SK-N-SH treated with all-trans-retinoic acid at 6 μM for 48 hours (cell line): ENCODE data around the gene YPEL2.

Experiments
- ARNTL ChIP-seq: fragments of 450-650 bp; formaldehyde crosslinking; IDR thresholded peaks from 2 replicates; pipeline ENCODE4 v1.5.0; 2020; ENCODE audit warnings: low read depth, mild to moderate bottlenecking, moderate library complexity, borderline replicate concordance
- CREB5 ChIP-seq: fragments of 250-450 bp; sonication (Bioruptor Pico); IDR thresholded peaks from 2 replicates; pipeline ENCODE4 v1.5.1; 2020; ENCODE audit warnings: low read depth, mild to moderate bottlenecking, moderate library complexity
- CSDC2 ChIP-seq: fragments of 250-450 bp; sonication (Bioruptor Pico); IDR thresholded peaks from 2 replicates; pipeline ENCODE4 v1.5.0; 2020; ENCODE audit warnings: mild to moderate bottlenecking, moderate library complexity
- PPARA ChIP-seq: fragments of 250-450 bp; sonication (Bioruptor Pico); IDR thresholded peaks from 2 replicates; pipeline ENCODE4 v1.5.0; 2020; ENCODE audit warnings: mild to moderate bottlenecking, borderline replicate concordance
- SNAI2 ChIP-seq: fragments of 250-450 bp; sonication (Bioruptor Pico); IDR thresholded peaks from 2 replicates; pipeline ENCODE4 v1.5.0; 2020; ENCODE audit warnings: mild to moderate bottlenecking, moderate library complexity
- TCF4 ChIP-seq: fragments of 250-450 bp; sonication (Bioruptor Pico); IDR thresholded peaks from 2 replicates; pipeline ENCODE4 v1.8.0; 2021; ENCODE audit warnings: mild to moderate bottlenecking, moderate library complexity, borderline replicate concordance
- TOX ChIP-seq: fragments of 250-450 bp; sonication (Bioruptor Pico); IDR thresholded peaks from 2 replicates; pipeline ENCODE4 v1.8.0; 2021; ENCODE audit warnings: mild to moderate bottlenecking, moderate library complexity, borderline replicate concordance
- ZFP3 ChIP-seq: fragments of 250-450 bp; sonication (Bioruptor Pico); IDR thresholded peaks from 2 replicates; pipeline ENCODE4 v1.5.0; 2020; ENCODE audit warnings: mild to moderate bottlenecking, moderate library complexity
- ZNF565 ChIP-seq: fragments of 450-650 bp; formaldehyde crosslinking; conservative IDR thresholded peaks from 2 replicates; pipeline ENCODE4 v1.5.0; 2020; ENCODE audit warnings: low read depth, mild to moderate bottlenecking, moderate library complexity
- ZNF70 ChIP-seq: fragments of 450-650 bp; formaldehyde crosslinking; IDR thresholded peaks from 2 replicates; pipeline ENCODE4 v1.5.0; 2020; ENCODE audit warnings: mild to moderate bottlenecking, moderate library complexity
- TF ChIP-seq, protein P1 (sequence below): fragments of 250-450 bp; sonication (Bioruptor Pico); IDR thresholded peaks from 2 replicates; pipeline ENCODE4 v1.8.0; 2021; ENCODE audit warnings: low read depth, mild to moderate bottlenecking, moderate library complexity, borderline replicate concordance

- TF ChIP-seq TCF4 (CRISPR knock-in tag) (no peak), CREB5 (no peak), ZNF70 (no peak), PPARA (CRISPR knock-in tag) (no peak), SNAI2 (CRISPR knock-in tag) (no peak), TOX (CRISPR knock-in tag) (no peak), ARNTL (CRISPR knock-in tag) (no peak), CSDC2 (CRISPR knock-in tag) (no peak), ZFP3 (CRISPR knock-in tag) (no peak), ZNF565 (CRISPR knock-in tag) (no peak)
- TF ChIP-seq, protein P1, sequence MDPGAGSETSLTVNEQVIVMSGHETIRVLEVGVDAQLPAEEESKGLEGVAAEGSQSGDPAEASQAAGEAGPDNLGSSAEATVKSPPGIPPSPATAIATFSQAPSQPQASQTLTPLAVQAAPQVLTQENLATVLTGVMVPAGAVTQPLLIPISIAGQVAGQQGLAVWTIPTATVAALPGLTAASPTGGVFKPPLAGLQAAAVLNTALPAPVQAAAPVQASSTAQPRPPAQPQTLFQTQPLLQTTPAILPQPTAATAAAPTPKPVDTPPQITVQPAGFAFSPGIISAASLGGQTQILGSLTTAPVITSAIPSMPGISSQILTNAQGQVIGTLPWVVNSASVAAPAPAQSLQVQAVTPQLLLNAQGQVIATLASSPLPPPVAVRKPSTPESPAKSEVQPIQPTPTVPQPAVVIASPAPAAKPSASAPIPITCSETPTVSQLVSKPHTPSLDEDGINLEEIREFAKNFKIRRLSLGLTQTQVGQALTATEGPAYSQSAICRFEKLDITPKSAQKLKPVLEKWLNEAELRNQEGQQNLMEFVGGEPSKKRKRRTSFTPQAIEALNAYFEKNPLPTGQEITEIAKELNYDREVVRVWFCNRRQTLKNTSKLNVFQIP: no peak
Measured at GRCh38 chr17:59427996-59428395, 96.5 kb downstream of the YPEL2 start.
